Myocyte (in vitro differentiated cells): ENCODE data around the gene KRT77. TPM values are rescaled to one million over a fixed set of nuclear protein-coding genes. Genes with fewer than 3 reads are reported as not detected.

Source experiments
- DNase-seq: peaks from one replicate; pipeline ENCODE4 v3.0.0-alpha.2; 2012; ENCODE audit warnings: low read depth
- total RNA-seq: library from RNA; depleted of rRNA; stranded (reverse); fragments of >200 nt; gene quantifications from 2 replicates; pipeline ENCODE4 v1.2.3, GENCODE V29; 2014

KRT77 gene
- total RNA-seq, 1 donor from 2014 or later: not detected

DNA sequence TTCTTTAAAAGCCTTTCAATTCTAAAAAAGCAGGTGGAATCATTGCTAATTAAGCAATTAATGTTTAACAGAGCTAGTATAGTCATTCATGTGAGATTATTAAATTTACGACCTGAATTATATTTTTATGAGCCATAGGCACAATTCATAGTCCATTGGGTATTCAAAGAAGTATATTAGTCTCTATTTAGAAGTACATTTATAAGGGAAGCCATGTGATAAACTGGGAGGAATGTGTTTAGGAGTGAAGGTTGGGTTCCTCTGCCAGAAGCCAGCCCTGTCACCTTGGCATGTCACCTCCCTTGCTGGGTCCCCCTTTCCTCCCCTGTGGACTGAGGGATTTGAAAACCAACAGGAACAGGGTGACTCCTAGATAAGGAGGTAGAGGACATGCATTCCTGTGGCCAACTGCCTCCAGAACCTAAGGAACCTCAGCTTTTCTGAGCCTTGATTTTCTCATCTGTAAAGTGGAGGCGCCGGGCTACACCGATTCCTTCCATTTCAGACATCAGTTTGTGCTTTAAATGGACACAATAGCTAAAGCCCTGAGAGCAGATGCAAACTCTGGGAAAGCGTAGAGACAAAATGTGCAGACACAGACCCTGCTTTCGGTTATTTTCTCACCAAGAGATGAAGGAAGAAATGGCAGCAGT, 45.9 kb downstream of the KRT77 start:
- no peak for DNase-seq

DNA sequence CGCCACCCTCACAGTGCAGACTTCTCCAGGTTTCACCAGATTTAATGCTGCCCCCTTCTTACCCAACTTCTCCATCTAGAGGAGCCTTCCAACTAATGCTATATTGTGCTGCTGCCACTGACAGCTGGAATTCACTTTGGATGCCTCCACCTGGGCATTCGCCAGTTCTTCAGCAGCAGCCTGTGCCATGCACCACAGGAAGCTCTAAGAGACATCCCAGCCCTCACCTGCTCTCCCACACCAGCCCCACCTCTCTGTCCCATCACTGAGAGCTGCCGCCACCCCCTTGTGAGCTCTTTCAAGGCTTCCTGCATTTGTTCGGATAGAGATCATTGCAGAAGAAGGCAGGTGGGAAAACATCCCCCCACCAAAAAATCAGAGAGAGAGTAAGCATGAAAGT, 46.7 kb downstream of the KRT77 start:
- no peak for DNase-seq

DNA sequence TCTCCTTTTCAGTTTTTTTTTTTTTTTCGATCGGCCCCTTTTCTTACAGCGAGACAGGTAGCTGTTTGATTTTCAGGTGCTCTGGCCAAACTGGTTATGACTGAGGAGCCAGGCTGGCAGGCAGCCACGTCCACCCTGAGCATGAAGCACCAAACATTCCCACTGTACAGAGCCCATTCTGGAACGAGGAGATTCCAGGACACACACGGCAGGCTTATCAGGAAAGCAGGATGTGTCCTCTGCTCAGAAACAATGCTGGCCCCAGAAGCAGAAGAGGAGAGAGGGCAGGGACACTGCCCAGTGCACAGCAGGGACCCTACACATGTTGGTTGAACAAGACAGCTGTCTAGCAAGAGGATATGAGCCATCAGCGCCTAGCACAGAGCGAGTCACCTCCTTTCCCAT, 47.6 kb downstream of the KRT77 start:
- DNase-seq: no peak

DNA sequence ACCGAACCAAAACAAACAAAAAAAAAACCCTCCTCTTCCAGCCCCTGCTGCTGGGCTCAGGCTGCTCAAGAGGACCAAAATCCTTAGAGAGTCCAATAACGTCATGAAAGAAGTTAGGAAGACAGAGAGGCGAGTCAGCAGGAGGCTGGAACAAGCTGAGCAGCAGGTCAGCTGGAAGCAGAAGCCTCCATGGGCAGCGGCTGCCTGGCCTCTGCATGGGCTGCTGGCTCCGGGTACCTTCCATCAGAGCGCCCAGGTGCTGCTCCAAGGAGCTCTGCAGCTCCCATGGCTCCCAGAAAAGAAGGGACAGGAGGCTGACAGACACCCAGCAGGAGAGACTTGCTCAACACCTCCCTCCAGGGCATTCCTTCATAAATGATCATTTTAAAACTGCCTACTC, 48.1 kb downstream of the KRT77 start:
- no peak for DNase-seq

DNA sequence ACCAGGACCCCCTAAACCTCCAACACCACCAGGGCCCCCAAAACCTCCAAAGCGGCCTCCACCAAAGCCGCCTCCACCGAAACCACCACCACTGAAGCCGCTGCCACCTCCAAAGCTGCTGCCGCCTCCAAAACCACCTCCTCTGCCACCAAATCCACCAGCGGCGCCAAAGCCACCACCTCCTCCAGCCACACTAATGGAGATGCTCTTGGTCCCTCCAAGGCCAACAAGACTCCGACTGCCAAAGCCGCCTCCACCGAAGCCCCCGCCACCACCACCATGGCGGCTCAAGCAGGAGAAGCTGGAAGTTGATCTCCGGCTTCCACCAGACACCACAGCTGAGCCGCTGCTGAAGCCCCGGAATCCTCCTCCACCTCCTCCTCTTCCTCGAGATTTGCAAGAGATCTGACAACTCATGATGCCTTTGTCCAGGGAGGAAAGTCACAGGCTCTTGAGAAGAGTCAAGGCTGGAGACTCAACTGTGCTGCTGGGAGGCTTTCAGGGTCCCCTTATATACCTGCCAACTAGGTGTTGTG, 51.5 kb downstream of the KRT77 start, which contains the start of gene KRT2:
Gene KRT2, minus strand, starts transcription at position 486 of the 536 bp plus-strand sequence. Its CDS starts 69 bp downstream, at position 417.
- no peak for DNase-seq

DNA sequence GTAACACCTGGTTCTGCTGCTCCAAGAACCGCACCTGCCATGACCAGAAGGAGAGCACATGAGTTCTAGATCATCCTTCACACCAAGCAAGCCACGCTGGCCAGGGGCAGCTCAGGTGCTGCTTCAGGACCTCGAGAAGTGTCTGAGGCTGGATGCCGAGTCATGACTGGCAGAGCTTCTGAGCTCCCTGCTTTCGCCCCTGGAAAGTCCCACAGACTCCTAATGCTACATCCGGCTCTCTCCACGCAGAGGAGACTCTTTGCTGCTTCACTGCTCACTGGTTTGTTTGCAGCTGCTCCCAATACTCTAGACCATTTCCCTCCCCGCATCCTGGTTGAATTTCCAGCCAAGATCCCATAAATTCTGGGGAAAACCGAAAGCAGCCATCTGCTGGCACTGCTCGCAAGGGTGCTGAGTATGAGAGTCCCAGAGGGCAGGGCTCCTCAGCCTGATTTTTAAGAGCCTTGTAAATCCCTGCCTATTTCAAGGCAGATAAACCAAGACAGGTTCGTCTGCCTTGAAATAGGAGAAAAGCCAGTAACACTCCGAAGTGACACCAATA, 52.7 kb downstream of the KRT77 start:
- DNase-seq: peak; percentile 10

DNA sequence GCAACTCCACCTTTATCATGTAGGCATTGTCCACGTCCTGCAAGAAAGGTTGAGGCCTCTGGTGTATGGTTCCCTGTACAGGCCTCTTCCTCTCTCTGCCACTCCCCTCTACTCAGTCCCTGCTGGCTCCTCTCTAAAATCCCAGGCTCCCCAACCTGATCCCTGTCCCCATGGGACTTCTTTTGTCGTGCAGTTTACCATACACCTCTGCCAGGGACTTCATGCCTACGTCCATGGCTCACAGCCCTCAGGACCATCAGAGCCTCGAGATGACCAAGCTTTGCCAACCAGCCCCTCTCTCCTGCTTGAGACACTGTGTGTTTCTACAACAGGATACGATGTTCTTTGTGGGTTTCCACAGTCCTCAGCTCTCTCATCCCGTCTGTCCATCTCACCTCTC, 54.3 kb downstream of the KRT77 start:
- DNase-seq: no peak

DNA sequence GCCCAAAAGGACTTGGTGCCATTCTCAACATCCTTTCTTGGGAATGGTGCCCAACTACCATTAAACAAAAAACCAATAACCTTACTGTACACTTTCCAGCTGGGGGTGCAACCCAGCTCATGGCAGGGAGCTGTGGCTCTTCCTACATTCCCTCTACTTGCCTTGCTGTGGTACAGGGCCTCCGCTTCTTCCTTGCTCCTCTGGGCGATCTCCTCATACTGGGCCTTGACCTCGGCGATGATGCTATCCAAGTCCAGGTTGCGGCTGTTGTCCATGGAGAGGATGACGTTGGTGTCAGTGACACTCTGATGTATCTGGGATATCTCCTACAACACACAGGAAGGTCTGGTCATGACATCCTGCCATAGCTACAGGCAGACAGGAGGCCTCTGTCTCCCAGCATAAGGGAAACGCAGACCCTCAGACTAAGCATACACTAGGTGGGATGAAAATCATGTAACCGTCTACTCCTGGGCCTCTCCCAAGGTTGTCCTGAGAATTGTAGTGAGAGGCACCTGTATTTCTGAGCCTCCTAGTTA, 55.2 kb downstream of the KRT77 start:
- DNase-seq: no peak

DNA sequence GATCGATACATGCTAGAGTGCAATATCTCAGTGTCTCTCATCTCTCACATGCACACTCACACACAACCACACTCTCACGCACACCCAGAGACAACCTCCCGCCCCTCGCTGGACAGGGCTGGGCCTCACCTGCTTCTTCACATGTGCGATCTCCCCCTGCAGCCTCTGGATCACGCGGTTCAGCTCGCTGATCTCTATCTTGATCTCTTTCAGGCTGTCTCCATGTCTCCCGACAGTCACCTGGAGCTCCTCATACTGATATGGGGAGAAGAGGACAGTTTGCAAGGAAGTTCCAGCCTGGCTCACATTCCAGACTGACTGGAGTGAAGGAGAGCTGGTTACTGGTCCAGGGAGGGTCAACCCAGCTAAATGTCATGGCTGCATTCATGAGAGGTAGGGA, 55.7 kb downstream of the KRT77 start:
- no peak for DNase-seq

DNA sequence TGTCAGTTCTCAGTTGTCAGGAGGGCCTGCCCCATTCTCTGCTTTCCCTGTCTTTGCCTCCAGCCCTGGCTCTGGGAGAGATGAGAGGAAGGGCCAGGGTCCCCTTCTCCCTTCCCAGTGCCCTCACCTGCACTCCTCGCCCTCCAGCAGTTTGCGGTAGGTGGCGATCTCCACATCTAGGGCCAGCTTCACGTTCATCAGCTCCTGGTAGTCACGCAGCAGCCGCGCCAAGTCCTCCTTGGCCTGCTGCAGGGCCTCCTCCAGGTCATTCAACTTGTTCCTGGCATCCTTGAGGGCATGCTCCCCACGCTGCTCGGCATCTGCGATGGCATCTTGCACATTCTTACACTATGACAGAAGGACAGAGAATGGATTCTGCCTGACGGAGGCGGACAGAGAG, 56.7 kb downstream of the KRT77 start:
- DNase-seq: no peak

DNA sequence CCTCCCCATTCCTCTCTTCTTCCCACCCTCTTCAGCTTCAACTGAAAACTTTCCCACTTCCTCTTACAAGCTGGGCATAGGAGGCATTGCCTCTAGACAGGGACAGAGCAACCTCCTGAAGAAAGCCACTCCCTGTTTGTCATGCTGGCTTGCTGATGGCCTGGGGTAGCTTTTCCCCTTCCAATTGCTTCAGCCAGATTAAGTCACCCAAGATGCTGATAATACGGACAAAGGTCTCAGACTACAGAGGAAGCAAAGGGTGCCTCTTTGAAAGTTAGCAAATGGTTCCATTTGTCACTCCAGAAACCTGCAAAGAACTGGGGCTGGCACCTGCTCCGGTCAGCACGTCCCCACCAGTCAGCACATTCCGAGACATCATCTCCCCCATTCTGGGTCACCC, 57.3 kb downstream of the KRT77 start:
- no peak for DNase-seq

DNA sequence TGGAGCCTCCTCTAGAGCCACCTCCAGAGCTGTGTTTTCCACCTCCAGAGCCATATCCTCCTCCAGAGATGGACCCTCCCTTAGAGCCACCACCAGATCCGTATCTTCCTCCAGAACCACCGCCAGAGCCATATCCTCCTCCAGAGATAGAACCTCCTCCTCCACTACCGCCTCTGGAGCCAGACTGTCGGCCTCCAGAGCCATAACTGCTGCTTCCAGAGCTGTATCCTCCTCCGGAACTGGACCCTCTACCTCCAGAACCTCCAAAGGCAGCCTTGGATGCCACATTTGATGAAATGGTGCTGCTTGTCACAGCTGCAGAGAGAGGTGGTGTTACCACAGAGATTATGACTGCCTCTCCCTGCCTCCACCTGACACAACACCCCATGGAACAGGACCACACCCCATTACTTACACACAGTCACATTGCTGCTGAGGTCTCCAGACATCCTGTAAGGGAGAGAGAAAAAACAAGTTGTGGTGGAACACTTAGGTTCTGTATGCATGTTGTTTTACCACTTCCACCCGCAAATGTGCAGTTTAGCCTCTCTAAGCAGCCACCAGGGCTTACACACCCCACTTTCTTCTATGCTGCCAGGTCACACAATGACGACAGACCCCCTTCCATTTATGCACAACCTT, 58.1 kb downstream of the KRT77 start:
- DNase-seq: no peak

DNA sequence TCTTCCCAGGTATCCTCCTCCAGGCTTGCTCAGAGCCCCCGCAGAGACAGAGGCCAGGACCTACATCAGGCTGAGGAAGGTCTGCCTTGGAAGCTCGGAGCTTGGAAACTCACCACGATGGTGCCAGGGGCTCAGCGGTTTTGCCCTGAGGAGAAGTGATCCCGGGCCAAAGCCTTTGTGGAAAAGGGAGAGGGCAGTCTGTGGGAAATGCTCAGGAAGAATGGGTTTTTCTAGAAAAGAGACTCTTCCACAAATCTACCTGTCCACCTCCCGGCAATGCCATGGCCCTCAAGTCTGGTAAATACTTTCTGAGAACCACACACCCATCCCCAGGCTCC, 59.3 kb downstream of the KRT77 start:
- DNase-seq: no peak

DNA sequence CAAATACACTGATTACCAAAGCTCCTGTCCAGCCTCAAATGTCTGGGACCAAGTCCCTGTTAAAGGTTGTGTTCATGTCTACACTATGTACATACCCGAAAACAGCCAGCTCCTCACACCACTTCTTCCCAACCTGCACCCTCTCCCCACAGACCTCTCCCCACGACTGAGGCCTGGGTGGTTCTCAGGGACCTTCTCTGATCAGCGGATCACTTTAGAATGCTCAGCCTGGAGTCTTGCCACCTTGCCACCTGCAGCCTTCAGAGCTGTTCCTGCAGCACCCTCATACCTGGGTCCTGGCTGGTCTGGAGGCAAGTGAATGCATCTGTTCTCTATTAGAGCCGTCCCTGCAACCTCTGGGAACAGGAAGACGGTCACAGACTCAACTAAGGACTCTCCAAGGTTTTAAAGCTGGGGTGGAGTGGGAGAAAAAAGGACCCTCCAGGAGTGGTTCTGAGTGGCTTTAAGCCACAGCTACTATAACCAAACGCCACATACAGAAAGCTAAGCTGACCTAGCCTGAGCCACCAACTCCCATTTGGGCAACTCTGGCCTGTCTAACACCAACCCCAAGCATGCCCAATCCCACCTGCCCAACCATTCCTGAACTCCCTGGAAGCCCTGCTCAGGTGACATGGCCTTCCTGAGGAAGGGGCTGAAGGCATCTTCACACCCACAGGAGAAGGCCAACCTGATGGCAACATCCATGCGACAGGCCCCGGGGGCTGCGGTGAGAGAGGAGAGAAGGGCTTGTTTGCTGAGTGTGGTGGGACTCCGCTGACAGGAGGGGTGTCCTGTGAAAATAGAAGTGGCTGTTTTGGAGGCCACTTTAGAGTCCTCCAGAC, 59.9 kb downstream of the KRT77 start:
- DNase-seq: no peak

DNA sequence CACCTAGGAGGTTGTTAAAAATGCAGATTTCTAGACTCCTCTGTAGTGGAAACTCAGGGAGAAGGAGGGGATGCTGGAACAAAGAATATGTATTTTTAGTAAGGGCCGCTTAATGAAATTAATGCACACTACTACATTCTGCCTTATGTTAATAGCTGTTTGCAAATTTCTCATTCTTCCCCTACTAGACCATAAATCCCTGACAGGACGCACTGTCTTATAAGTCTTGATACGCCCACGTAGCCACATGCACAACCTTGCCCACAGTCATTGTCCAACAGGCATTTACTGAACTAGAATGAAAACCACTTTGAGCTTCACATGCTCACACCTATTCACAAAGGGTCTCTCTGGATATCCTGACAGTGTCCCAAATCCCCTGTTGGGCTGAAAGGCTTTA, 61.9 kb downstream of the KRT77 start:
- DNase-seq: no peak

Other genes with a start within 250 kb of the KRT77 start
- gene KRT6C, start 229.7 kb downstream of the KRT77 start, total RNA-seq: not detected in 2 replicates
- gene KRT6A, start 210.3 kb downstream of the KRT77 start, total RNA-seq: not detected in 2 replicates
- 2.8 and 3.3 TPM in 2 replicates for gene KRT5, start 183.1 kb downstream of the KRT77 start, total RNA-seq
- gene KRT71, start 150.4 kb downstream of the KRT77 start, total RNA-seq: not detected in 2 replicates
- gene KRT74, start 129.7 kb downstream of the KRT77 start, total RNA-seq: not detected in 2 replicates
- gene KRT72, start 102.1 kb downstream of the KRT77 start, total RNA-seq: not detected in 2 replicates
- gene KRT73, start 85.0 kb downstream of the KRT77 start, total RNA-seq: not detected in 2 replicates
- not detected in 2 replicates for gene KRT2, start 51.3 kb downstream of the KRT77 start, total RNA-seq
- not detected in 2 replicates for gene KRT1, start 23.1 kb downstream of the KRT77 start, total RNA-seq
- not detected in 2 replicates for gene KRT76, start 73.8 kb upstream of the KRT77 start, total RNA-seq
- not detected in 2 replicates for gene KRT3, start 92.6 kb upstream of the KRT77 start, total RNA-seq
- gene KRT4, start 110.6 kb upstream of the KRT77 start, total RNA-seq: not detected in 2 replicates
- gene KRT79, start 130.8 kb upstream of the KRT77 start, total RNA-seq: not detected in 2 replicates
- gene KRT78, start 145.5 kb upstream of the KRT77 start, total RNA-seq: not detected in 2 replicates
- gene KRT8, start 201.6 kb upstream of the KRT77 start, total RNA-seq: 0.16 TPM in 1 of 2 replicates, not detected in the other
- 0.16 TPM in 1 of 2 replicates, not detected in the other for gene KRT18, start 245.6 kb upstream of the KRT77 start, total RNA-seq